ENCODE results near the gene MRPL41.
"Not testable (repeated sequence)": the region's sequence is repeated elsewhere in the genome, so short reads cannot be mapped to it uniquely, and the experiment has no call there.

The MRPL41 gene

DNA sequence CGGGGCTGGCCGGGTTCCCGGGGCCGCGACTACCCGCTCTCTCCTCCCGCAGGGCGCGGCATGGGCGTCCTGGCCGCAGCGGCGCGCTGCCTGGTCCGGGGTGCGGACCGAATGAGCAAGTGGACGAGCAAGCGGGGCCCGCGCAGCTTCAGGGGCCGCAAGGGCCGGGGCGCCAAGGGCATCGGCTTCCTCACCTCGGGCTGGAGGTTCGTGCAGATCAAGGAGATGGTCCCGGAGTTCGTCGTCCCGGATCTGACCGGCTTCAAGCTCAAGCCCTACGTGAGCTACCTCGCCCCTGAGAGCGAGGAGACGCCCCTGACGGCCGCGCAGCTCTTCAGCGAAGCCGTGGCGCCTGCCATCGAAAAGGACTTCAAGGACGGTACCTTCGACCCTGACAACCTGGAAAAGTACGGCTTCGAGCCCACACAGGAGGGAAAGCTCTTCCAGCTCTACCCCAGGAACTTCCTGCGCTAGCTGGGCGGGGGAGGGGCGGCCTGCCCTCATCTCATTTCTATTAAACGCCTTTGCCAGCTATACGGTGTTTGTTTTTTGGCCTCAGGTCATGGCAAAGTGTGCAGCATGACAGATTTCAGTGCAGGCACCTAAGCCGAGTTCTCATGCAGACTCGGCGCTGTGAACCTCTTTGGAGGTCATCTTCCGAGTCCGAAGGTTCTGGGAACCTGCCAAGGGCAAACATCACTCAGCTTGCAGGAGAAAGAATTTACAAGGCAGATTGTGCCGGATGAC lies 516 bp downstream of the MRPL41 start:
- Histone ChIP-seq H3K4me3 (ENCODE audit: low read length in 2 of 2) (peak overlapping the region; percentile 80 to 85), H3K36me3 (ENCODE audit: control insufficient read depth in 2 of 2, insufficient read depth in 2 of 2, low read length in 2 of 2) (peaks cover 7 to 22% of the 10 kb centered on the region in 2 donors), H3K9ac (ENCODE audit: low read depth in 1 of 2, low read length in 2 of 2) (peak overlapping the region; percentile 79 to 81), H3K4me1 (ENCODE audit: control insufficient read depth in 2 of 2, insufficient read depth in 2 of 2, low read length in 2 of 2) (peaks cover 17 to 29% of the 10 kb centered on the region in 2 donors), H3K9me3 (ENCODE audit: control insufficient read depth in 2 of 2, low read length in 2 of 2) (no peaks in the 10 kb centered on the region), H3K27me3 (ENCODE audit: control insufficient read depth in 2 of 2, insufficient read depth in 2 of 2, low read length in 2 of 2) (no peaks in the 10 kb centered on the region), H3K27ac (ENCODE audit: low read depth in 2 of 2, low read length in 2 of 2) (peak overlapping the region; percentile 88 to 90)

DNA sequence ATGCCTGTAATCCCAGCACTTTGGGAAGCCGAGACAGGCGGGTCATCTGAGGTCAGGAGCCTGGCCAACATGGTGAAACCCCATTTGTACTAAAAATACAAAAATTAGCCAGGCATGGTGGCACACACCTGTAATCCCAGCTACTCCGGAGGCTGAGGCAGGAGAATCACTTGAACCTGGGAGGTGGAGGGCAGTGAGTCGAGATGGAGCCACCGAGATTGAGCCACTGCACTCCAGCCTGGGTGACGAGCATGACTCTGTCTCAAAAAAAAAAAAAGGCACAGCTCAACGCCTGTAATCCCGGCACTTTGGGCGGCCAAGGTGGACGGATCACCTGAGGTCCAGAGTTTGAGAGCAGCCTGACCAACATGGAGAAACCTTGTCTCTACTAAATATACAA lies 2.0 kb downstream of the MRPL41 start:
- not testable (repeated sequence) for H3K27ac ChIP-seq (ENCODE audit: low read depth in 2 of 2, low read length in 2 of 2); H3K9ac ChIP-seq (ENCODE audit: low read depth in 1 of 2, low read length in 2 of 2); H3K9me3 ChIP-seq (ENCODE audit: control insufficient read depth in 2 of 2, low read length in 2 of 2); H3K4me3 ChIP-seq (ENCODE audit: low read length in 2 of 2); H3K27me3 ChIP-seq (ENCODE audit: control insufficient read depth in 2 of 2, insufficient read depth in 2 of 2, low read length in 2 of 2)
- peaks cover 16 to 29% of the 10 kb centered on the region in 2 donors for H3K4me1 ChIP-seq (ENCODE audit: control insufficient read depth in 2 of 2, insufficient read depth in 2 of 2, low read length in 2 of 2)
- peaks cover 11 to 28% of the 10 kb centered on the region in 2 donors for H3K36me3 ChIP-seq (ENCODE audit: control insufficient read depth in 2 of 2, insufficient read depth in 2 of 2, low read length in 2 of 2)

DNA sequence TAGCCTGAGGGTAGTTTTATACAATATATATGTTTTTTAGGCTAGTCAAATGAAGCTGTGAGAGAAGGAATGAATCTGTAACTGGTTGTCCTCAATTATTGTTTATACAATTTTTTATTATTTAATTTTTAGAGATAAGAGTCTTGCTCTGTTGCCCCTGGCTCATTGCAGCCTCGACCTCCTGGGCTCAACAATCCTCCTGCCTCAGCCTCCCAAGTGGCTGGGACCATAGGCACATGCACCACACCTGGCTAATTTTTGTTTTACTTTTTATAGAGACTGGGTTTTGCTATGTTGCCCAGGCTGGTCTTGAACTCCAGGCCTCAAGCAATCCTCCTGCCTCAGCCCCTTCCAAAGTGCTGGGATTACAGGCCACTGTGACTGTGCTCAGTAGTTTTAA lies 2.7 kb downstream of the MRPL41 start:
- Histone ChIP-seq H3K27me3 (ENCODE audit: control insufficient read depth in 2 of 2, insufficient read depth in 2 of 2, low read length in 2 of 2) (no peaks in the 10 kb centered on the region), H3K9ac (ENCODE audit: low read depth in 1 of 2, low read length in 2 of 2) (no peak overlapping the region), H3K9me3 (ENCODE audit: control insufficient read depth in 2 of 2, low read length in 2 of 2) (no peaks in the 10 kb centered on the region), H3K4me1 (ENCODE audit: control insufficient read depth in 2 of 2, insufficient read depth in 2 of 2, low read length in 2 of 2) (peaks cover 12 to 27% of the 10 kb centered on the region in 2 donors), H3K4me3 (ENCODE audit: low read length in 2 of 2) (no peak overlapping the region), H3K27ac (ENCODE audit: low read depth in 2 of 2, low read length in 2 of 2) (no peak overlapping the region), H3K36me3 (ENCODE audit: control insufficient read depth in 2 of 2, insufficient read depth in 2 of 2, low read length in 2 of 2) (peaks cover 11 to 28% of the 10 kb centered on the region in 2 donors)

DNA sequence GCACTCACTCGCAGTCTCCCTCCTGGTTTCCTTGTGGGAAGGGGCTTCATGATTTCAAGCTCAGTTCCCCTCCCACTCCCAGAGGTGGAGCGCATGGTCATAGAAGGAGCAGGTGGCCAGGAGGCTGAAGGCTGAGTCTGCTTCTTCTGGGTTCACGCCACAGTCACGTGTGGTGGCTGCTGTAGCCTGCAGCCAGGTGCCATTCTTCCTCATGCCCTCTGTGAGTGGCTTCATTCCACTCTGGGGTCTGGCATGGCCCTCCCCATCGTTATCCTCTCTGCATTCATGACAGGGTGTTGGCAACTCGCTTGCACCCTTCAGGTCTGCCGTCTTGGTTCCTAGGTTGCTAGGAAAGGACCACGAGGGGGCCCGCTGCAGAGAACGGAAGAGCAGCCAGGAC lies 3.5 kb downstream of the MRPL41 start:
- H3K9ac ChIP-seq (ENCODE audit: low read depth in 1 of 2, low read length in 2 of 2), result no peak overlapping the region
- H3K9me3 ChIP-seq (ENCODE audit: control insufficient read depth in 2 of 2, low read length in 2 of 2), result no peaks in the 10 kb centered on the region
- no peak overlapping the region for H3K4me3 ChIP-seq (ENCODE audit: low read length in 2 of 2)
- no peaks in the 10 kb centered on the region for H3K27me3 ChIP-seq (ENCODE audit: control insufficient read depth in 2 of 2, insufficient read depth in 2 of 2, low read length in 2 of 2)
- H3K27ac ChIP-seq (ENCODE audit: low read depth in 2 of 2, low read length in 2 of 2), result no peak overlapping the region
- peaks cover 6 to 21% of the 10 kb centered on the region in 2 donors for H3K4me1 ChIP-seq (ENCODE audit: control insufficient read depth in 2 of 2, insufficient read depth in 2 of 2, low read length in 2 of 2)
- peaks cover 11 to 30% of the 10 kb centered on the region in 2 donors for H3K36me3 ChIP-seq (ENCODE audit: control insufficient read depth in 2 of 2, insufficient read depth in 2 of 2, low read length in 2 of 2)

DNA sequence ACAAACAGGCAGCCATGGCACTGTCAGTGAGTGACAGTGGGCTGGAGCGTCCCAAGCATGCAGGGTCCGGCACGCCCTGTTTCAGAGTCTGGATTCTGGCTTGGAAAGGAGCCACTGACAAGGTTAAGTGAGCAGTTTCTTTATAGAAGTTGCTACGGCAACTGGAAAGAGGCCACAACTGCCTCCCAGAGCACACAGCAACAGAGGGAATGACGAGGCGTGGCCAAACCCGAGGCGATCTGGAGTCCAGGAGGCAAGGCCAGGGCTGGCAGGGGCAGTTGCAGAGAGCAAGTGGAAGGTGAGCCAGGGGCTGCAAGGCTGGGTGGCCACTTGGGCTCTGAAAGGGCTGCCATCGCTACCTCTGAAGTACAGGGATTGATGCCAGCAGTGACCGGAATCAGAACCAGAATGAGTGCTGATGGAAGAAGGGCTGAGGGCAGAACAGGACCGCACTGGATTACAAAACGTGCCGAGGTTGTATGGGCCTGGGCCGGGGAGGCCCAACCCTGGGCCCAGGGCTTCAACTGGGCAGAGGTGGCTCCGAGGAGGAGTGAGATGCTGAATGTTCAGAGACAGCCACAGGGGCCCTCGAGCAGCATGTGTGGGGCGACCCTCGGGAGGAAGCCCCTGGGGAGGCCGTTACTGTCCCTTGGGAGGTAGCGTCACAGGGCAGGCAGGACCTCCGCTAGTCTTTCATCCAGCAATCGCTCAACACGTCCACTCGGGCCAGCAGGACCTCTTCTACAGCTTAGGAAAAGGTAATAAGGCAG lies 4.6 kb downstream of the MRPL41 start:
- Histone ChIP-seq H3K27me3 (ENCODE audit: control insufficient read depth in 2 of 2, insufficient read depth in 2 of 2, low read length in 2 of 2) (no peaks in the 10 kb centered on the region), H3K36me3 (ENCODE audit: control insufficient read depth in 2 of 2, insufficient read depth in 2 of 2, low read length in 2 of 2) (peaks cover 11 to 31% of the 10 kb centered on the region in 2 donors), H3K9ac (ENCODE audit: low read depth in 1 of 2, low read length in 2 of 2) (no peak overlapping the region)

DNA sequence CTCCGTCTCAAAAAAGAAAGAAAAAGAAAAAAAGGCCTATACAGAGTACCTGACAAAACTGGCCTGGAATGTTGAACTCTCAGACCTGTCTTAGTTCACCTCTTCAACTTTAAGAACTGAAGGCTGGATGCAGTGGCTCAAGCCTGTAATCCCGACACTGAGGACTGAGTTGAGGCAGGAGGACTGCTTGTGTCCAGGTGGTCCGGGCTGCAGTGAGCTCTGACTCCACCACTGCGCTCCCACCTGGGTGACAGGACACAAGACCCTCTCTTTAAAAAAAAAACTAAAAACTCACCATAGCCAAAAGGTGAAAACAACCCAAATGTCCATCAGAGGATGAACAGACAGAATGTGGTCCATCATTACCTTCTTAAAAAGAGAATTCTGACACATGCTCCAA lies 6.4 kb downstream of the MRPL41 start:
- no peak overlapping the region for H3K27ac ChIP-seq (ENCODE audit: low read depth in 2 of 2, low read length in 2 of 2)
- no peaks in the 10 kb centered on the region for H3K27me3 ChIP-seq (ENCODE audit: control insufficient read depth in 2 of 2, insufficient read depth in 2 of 2, low read length in 2 of 2)
- no peak overlapping the region for H3K9ac ChIP-seq (ENCODE audit: low read depth in 1 of 2, low read length in 2 of 2)
- no peaks in the 10 kb centered on the region for H3K9me3 ChIP-seq (ENCODE audit: control insufficient read depth in 2 of 2, low read length in 2 of 2)
- no peak overlapping the region for H3K4me3 ChIP-seq (ENCODE audit: low read length in 2 of 2)
- peaks cover 11 to 35% of the 10 kb centered on the region in 2 donors for H3K36me3 ChIP-seq (ENCODE audit: control insufficient read depth in 2 of 2, insufficient read depth in 2 of 2, low read length in 2 of 2)
- H3K4me1 ChIP-seq (ENCODE audit: control insufficient read depth in 2 of 2, insufficient read depth in 2 of 2, low read length in 2 of 2), result peaks cover 3 to 14% of the 10 kb centered on the region in 2 donors

More for the DNA sequence above, 4.6 kb downstream of the MRPL41 start:
- no peak overlapping the region for H3K4me3 ChIP-seq (ENCODE audit: low read length in 2 of 2)
- no peaks in the 10 kb centered on the region for H3K9me3 ChIP-seq (ENCODE audit: control insufficient read depth in 2 of 2, low read length in 2 of 2)
- H3K4me1 ChIP-seq (ENCODE audit: control insufficient read depth in 2 of 2, insufficient read depth in 2 of 2, low read length in 2 of 2), result peaks cover 5 to 21% of the 10 kb centered on the region in 2 donors
- peak overlapping the region in 1 of 2 donors; percentile 29 for H3K27ac ChIP-seq (ENCODE audit: low read depth in 2 of 2, low read length in 2 of 2)

DNA sequence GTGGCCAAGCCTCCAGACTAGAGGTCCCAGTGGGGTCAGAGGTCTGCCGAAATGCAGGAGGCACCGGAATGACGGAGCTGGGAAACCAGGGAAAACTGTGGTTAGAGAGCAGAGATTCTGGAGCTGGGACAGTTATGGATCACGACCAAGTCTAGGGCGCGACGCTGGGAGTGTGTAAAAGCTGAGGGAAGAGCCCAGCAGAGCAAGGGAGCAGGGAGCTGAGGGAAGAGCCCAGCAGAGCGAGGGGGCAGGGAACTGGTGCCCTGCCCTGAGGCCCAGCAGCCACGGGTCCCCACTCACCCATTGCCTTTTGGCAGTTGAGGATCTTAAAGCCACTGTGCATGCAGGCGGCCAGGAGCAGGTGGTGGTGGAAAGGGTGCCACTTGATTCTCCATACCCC lies 12.5 kb downstream of the MRPL41 start:
- peaks cover 17 to 27% of the 10 kb centered on the region in 2 donors for H3K36me3 ChIP-seq (ENCODE audit: control insufficient read depth in 2 of 2, insufficient read depth in 2 of 2, low read length in 2 of 2)

DNA sequence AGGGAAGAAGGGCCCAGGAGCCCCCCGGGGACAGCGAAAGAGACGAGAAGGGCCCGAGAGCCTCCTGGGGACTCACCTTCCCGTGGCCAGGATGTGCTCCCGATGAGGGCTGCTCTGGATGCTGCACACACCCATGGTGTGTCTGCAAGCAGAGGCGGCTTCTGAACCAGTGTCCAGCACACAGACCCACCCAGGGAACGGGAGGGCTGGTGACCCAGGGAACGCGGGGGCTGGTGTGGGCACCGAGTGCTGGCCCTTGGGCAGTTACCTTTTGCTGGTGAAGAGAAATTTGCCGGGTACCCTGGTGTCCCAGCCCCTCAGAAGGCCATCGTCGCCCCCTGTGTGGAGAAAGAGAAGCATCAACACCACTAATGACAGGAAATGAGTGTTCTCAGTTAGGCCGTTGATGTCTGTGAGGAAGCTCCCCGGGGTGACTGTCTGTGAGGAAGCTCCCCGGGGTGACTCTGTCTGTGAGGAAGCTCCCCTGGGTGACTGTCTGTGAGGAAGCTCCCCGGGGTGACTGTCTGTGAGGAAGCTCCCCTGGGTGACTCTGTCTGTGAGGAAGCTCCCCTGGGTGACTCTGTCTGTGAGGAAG lies 13.2 kb downstream of the MRPL41 start:
- Histone ChIP-seq H3K36me3 (ENCODE audit: control insufficient read depth in 2 of 2, insufficient read depth in 2 of 2, low read length in 2 of 2) (peaks cover 17 to 27% of the 10 kb centered on the region in 2 donors), H3K27ac (ENCODE audit: low read depth in 2 of 2, low read length in 2 of 2) (no peak overlapping the region), H3K9me3 (ENCODE audit: control insufficient read depth in 2 of 2, low read length in 2 of 2) (no peaks in the 10 kb centered on the region), H3K4me3 (ENCODE audit: low read length in 2 of 2) (no peak overlapping the region), H3K27me3 (ENCODE audit: control insufficient read depth in 2 of 2, insufficient read depth in 2 of 2, low read length in 2 of 2) (no peaks in the 10 kb centered on the region), H3K4me1 (ENCODE audit: control insufficient read depth in 2 of 2, insufficient read depth in 2 of 2, low read length in 2 of 2) (no peaks in the 10 kb centered on the region), H3K9ac (ENCODE audit: low read depth in 1 of 2, low read length in 2 of 2) (no peak overlapping the region)

More for the DNA sequence above, 12.5 kb downstream of the MRPL41 start:
- H3K4me3 ChIP-seq (ENCODE audit: low read length in 2 of 2), result no peak overlapping the region
- no peaks in the 10 kb centered on the region for H3K9me3 ChIP-seq (ENCODE audit: control insufficient read depth in 2 of 2, low read length in 2 of 2)
- no peak overlapping the region for H3K27ac ChIP-seq (ENCODE audit: low read depth in 2 of 2, low read length in 2 of 2)
- H3K4me1 ChIP-seq (ENCODE audit: control insufficient read depth in 2 of 2, insufficient read depth in 2 of 2, low read length in 2 of 2), result no peaks in the 10 kb centered on the region
- no peaks in the 10 kb centered on the region for H3K27me3 ChIP-seq (ENCODE audit: control insufficient read depth in 2 of 2, insufficient read depth in 2 of 2, low read length in 2 of 2)
- H3K9ac ChIP-seq (ENCODE audit: low read depth in 1 of 2, low read length in 2 of 2), result no peak overlapping the region

DNA sequence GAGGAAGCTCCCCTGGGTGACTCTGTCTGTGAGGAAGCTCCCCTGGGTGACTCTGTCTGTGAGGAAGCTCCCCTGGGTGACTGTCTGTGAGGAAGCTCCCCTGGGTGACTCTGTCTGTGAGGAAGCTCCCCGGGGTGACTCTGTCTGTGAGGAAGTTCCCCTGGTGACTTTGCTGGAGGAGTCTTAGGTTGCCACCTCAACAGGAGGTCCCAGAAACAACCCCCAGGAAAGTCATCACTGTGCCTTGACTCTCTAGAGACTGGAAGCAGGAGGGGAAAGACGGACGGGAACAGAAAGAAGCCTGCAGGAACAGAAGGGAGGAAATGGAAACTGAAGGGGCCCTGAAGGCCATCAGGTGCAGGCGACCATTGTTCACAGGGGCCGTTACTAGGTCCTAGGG lies 16.8 kb downstream of the MRPL41 start:
- not testable (repeated sequence) for H3K9ac ChIP-seq (ENCODE audit: low read depth in 1 of 2, low read length in 2 of 2); H3K27me3 ChIP-seq (ENCODE audit: control insufficient read depth in 2 of 2, insufficient read depth in 2 of 2, low read length in 2 of 2); H3K27ac ChIP-seq (ENCODE audit: low read depth in 2 of 2, low read length in 2 of 2); H3K4me3 ChIP-seq (ENCODE audit: low read length in 2 of 2); H3K9me3 ChIP-seq (ENCODE audit: control insufficient read depth in 2 of 2, low read length in 2 of 2); H3K4me1 ChIP-seq (ENCODE audit: control insufficient read depth in 2 of 2, insufficient read depth in 2 of 2, low read length in 2 of 2)
- peaks cover 30 to 32% of the 10 kb centered on the region in 2 donors for H3K36me3 ChIP-seq (ENCODE audit: control insufficient read depth in 2 of 2, insufficient read depth in 2 of 2, low read length in 2 of 2)
